Neutrophil (primary cell): ENCODE results near the gene SRSF4.

ENCODE experiments used
- H3K27ac ChIP-seq: fragments of 200-600 bp; sonication (generic); 2 replicates; pipeline ENCODE4 v1.5.1; 2016; ENCODE audit warnings: mild to moderate bottlenecking, moderate library complexity
- H3K27me3 ChIP-seq: fragments of 200-600 bp; sonication (generic); 2 replicates; pipeline ENCODE4 v1.6.0; 2016; ENCODE audit warnings: mild to moderate bottlenecking
- H3K36me3 ChIP-seq: fragments of 200-600 bp; sonication (generic); 2 replicates; pipeline ENCODE4 v1.5.1; 2017
- H3K4me1 ChIP-seq, 2 experiments: fragments of 200-600 bp in 1 of 2; sonication (generic) in 1 of 2; 1 replicate in 1 of 2; 2 replicates in 1 of 2; pipeline versions ENCODE4 v1.5.1 to v1.6.1; 2013 to 2016; ENCODE audit warnings: low read depth in 1 of 2, low read length in 1 of 2, mild to moderate bottlenecking in 1 of 2, moderate library complexity in 1 of 2; ENCODE audit not compliant: control insufficient read depth in 1 of 2, insufficient read depth in 1 of 2
- H3K4me3 ChIP-seq, 2 experiments: fragments of 200-600 bp in 1 of 2; sonication (generic) in 1 of 2; 1 replicate in 1 of 2; 2 replicates in 1 of 2; pipeline ENCODE4 v1.5.1; 2013 to 2016; ENCODE audit warnings: low read depth in 1 of 2, low read length in 1 of 2, mild to moderate bottlenecking in 1 of 2, moderate library complexity in 1 of 2
- H3K9me3 ChIP-seq: fragments of 200-600 bp; sonication (generic); 2 replicates; pipeline ENCODE4 v1.5.1; 2016
- TF ChIP-seq, protein P1 (sequence below): fragments of 200-600 bp; sonication (generic); IDR thresholded peaks from 2 replicates; pipeline ENCODE4 v1.5.1; 2016; ENCODE audit warnings: antibody characterized with exemption

SRSF4 gene

GRCh38 chr1:29197993-29198392 lies 16.3 kb upstream of the SRSF4 start:
- no peak overlapping the region for H3K4me3 ChIP-seq
- H3K9me3 ChIP-seq, result no peaks in the 10 kb centered on the region
- no peaks in the 10 kb centered on the region for H3K36me3 ChIP-seq
- TF ChIP-seq, protein P1, sequence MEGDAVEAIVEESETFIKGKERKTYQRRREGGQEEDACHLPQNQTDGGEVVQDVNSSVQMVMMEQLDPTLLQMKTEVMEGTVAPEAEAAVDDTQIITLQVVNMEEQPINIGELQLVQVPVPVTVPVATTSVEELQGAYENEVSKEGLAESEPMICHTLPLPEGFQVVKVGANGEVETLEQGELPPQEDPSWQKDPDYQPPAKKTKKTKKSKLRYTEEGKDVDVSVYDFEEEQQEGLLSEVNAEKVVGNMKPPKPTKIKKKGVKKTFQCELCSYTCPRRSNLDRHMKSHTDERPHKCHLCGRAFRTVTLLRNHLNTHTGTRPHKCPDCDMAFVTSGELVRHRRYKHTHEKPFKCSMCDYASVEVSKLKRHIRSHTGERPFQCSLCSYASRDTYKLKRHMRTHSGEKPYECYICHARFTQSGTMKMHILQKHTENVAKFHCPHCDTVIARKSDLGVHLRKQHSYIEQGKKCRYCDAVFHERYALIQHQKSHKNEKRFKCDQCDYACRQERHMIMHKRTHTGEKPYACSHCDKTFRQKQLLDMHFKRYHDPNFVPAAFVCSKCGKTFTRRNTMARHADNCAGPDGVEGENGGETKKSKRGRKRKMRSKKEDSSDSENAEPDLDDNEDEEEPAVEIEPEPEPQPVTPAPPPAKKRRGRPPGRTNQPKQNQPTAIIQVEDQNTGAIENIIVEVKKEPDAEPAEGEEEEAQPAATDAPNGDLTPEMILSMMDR, result no peak
- no peaks in the 10 kb centered on the region for H3K27me3 ChIP-seq
- no peak overlapping the region for H3K27ac ChIP-seq
- H3K4me1 ChIP-seq, result peaks cover 9 to 13% of the 10 kb centered on the region in 2 experiments

DNA sequence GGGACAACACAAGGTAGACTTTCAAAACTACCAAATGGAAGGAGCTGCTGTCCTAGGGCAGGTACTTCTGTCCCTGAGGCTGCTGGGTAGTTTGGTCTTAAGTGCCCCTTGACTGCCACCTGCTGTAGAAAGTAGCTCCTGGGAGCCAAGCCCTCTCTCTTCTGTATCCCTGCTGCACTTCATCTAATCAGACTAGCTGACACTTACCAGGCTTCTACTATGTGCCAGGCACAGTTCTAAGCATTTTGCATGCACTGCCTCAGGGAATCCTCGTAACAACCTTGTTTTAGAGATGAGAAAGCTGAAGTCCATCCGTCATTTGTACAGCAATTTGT lies 15.9 kb upstream of the SRSF4 start:
- no peak overlapping the region for H3K27ac ChIP-seq
- H3K9me3 ChIP-seq, result no peaks in the 10 kb centered on the region
- no peak overlapping the region for H3K4me3 ChIP-seq
- peaks cover 7 to 9% of the 10 kb centered on the region in 2 experiments for H3K4me1 ChIP-seq
- TF ChIP-seq, protein P1, result no peak
- no peaks in the 10 kb centered on the region for H3K27me3 ChIP-seq
- H3K36me3 ChIP-seq, result no peaks in the 10 kb centered on the region

- H3K4me3 ChIP-seq, result no peak overlapping the region
- TF ChIP-seq, protein P1, result no peak
- H3K9me3 ChIP-seq, result no peaks in the 10 kb centered on the region
- H3K4me1 ChIP-seq, result peaks cover 1 to 4% of the 10 kb centered on the region in 2 experiments
- H3K27ac ChIP-seq, result no peak overlapping the region
- H3K27me3 ChIP-seq, result no peaks in the 10 kb centered on the region
- H3K36me3 ChIP-seq, result no peaks in the 10 kb centered on the region
Measured at GRCh38 chr1:29196863-29197589, 15.3 kb upstream of the SRSF4 start.

DNA sequence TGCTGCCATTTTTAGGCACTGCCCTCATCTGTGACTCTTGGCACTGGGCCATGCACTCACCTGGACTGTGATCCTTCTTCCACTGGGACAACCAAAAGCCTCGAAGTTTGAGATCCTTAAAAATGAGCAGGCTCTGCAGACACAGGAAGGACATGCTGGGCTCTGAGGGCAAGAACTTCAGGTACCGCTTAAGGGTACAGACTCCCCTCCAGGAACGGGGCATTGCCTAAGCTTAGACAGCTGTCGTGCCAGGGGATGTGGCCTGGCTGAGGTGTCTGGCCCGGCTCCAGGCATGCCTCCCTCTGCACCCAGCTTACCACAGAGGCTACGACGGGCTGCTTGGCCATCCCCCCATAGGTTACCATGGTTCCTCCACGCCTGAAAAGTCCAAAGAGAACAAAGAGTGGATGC lies 14.2 kb upstream of the SRSF4 start:
- Histone ChIP-seq H3K27ac (no peak overlapping the region), H3K27me3 (no peaks in the 10 kb centered on the region), H3K4me3 (no peak overlapping the region), H3K4me1 (no peaks in the 10 kb centered on the region), H3K36me3 (no peaks in the 10 kb centered on the region), H3K9me3 (no peaks in the 10 kb centered on the region)
- TF ChIP-seq, protein P1, result no peak

GRCh38 chr1:29193879-29194455 lies 12.3 kb upstream of the SRSF4 start:
- TF ChIP-seq, protein P1, result no peak
- no peaks in the 10 kb centered on the region for H3K36me3 ChIP-seq

More at GRCh38 chr1:29193879-29194455, 12.3 kb upstream of the SRSF4 start:
- H3K4me1 ChIP-seq, result no peaks in the 10 kb centered on the region
- no peak overlapping the region for H3K27ac ChIP-seq
- H3K9me3 ChIP-seq, result no peaks in the 10 kb centered on the region
- no peaks in the 10 kb centered on the region for H3K27me3 ChIP-seq
- H3K4me3 ChIP-seq, result no peak overlapping the region
